Effector CD4-positive, alpha-beta T cell (primary cell): ENCODE results near the gene GPC3.
"Not testable (repeated sequence)": the region's sequence is repeated elsewhere in the genome, so short reads cannot be mapped to it uniquely, and the experiment has no call there.

Source experiments
- DNase-seq: peaks from one replicate; pipeline ENCODE4 v3.0.0-alpha.2; 2020

The GPC3 gene

GRCh38 chrX:133836561-133836960, 148.8 kb downstream of the GPC3 start:
- DNase-seq, result no peak

GRCh38 chrX:133834771-133835170, 150.6 kb downstream of the GPC3 start:
- no peak for DNase-seq

- DNase-seq, result no peak
These were observed 165.8 kb downstream of the GPC3 start for GRCh38 chrX:133819546-133819945.

GRCh38 chrX:133818019-133818418, 167.4 kb downstream of the GPC3 start:
- no peak for DNase-seq

GRCh38 chrX:133815496-133815895, 169.9 kb downstream of the GPC3 start:
- DNase-seq, result no peak

- no peak for DNase-seq
These were observed 171.4 kb downstream of the GPC3 start for GRCh38 chrX:133813971-133814370.

GRCh38 chrX:133812402-133812801, 173.0 kb downstream of the GPC3 start:
- DNase-seq, result no peak

GRCh38 chrX:133810925-133811324, 174.5 kb downstream of the GPC3 start:
- no peak for DNase-seq

GRCh38 chrX:133804072-133804471, 181.3 kb downstream of the GPC3 start:
- DNase-seq, result no peak

- no peak for DNase-seq
These were observed 189.1 kb downstream of the GPC3 start for GRCh38 chrX:133796282-133796681.

- DNase-seq, result no peak
These were observed 191.3 kb downstream of the GPC3 start for GRCh38 chrX:133794126-133794525.

- DNase-seq, result no peak
These were observed 191.8 kb downstream of the GPC3 start for GRCh38 chrX:133793626-133794025.

GRCh38 chrX:133792198-133792953, 193.0 kb downstream of the GPC3 start:
- DNase-seq, result peak; percentile 47

- no peak for DNase-seq
These were observed 195.6 kb downstream of the GPC3 start for GRCh38 chrX:133789829-133790228.

GRCh38 chrX:133786382-133786781, 199.0 kb downstream of the GPC3 start:
- no peak for DNase-seq

- DNase-seq, result no peak
These were observed 202.1 kb downstream of the GPC3 start for GRCh38 chrX:133783274-133783673.

- DNase-seq, result no peak
These were observed 204.2 kb downstream of the GPC3 start for GRCh38 chrX:133781174-133781573.

GRCh38 chrX:133776072-133776471, 209.3 kb downstream of the GPC3 start:
- no peak for DNase-seq

GRCh38 chrX:133774807-133775206, 210.6 kb downstream of the GPC3 start:
- DNase-seq, result no peak

- no peak for DNase-seq
These were observed 214.2 kb downstream of the GPC3 start for GRCh38 chrX:133771086-133771646.

- DNase-seq, result not testable (repeated sequence)
These were observed 222.3 kb downstream of the GPC3 start for GRCh38 chrX:133762976-133763548.

GRCh38 chrX:133754657-133755056, 230.7 kb downstream of the GPC3 start:
- no peak for DNase-seq

- DNase-seq, result no peak
These were observed 235.4 kb downstream of the GPC3 start for GRCh38 chrX:133749951-133750350.

GRCh38 chrX:133749370-133749769, 236.0 kb downstream of the GPC3 start:
- no peak for DNase-seq
